Measurements from ENCODE around the gene GPRC5B. TPM values are rescaled to one million over a fixed set of nuclear protein-coding genes. Genes with fewer than 3 reads are reported as not detected.

Gene GPRC5B
- total and polyA plus RNA-seq, 2 of the 8 experiments (the other 6 are each of a cell fraction or from before 2014, with no cell fraction given): 106 to 160 TPM

- TF ChIP-seq KDM1A (IDR thresholded peaks at IDR 0.05; ENCODE audit: borderline replicate concordance, low read length): no peak
- TF ChIP-seq ASH2L (IDR thresholded peaks at IDR 0.05; ENCODE audit: low read length): peak; percentile 59
- no peak for TF ChIP-seq SRF (IDR thresholded peaks at IDR 0.05; ENCODE audit: low read depth, low read length)
- no peak for TF ChIP-seq BACH1 (IDR thresholded peaks at IDR 0.05; ENCODE audit: low read length)
- no peak for TF ChIP-seq SP2 (IDR thresholded peaks at IDR 0.05; ENCODE audit: low read length)
- TF ChIP-seq RAD21 (IDR thresholded peaks at IDR 0.05 in 1 of 2, conservative IDR thresholded peaks at IDR 0.05 in 1 of 2; ENCODE audit: low read depth in 2 of 2, low read length in 2 of 2): no peak; a peak in 1 of 4 replicates
- peak; percentile 50 to 66; a peak in 2 of 3 replicates for TF ChIP-seq POLR2A (IDR thresholded peaks at IDR 0.05; ENCODE audit: control extremely low read depth in 1 of 2, low read depth in 2 of 2, low read length in 2 of 2)
- peak in 1 of 2 experiments; percentile 23; a peak in 1 of 3 replicates for TF ChIP-seq EP300 (IDR thresholded peaks at IDR 0.05; ENCODE audit: borderline replicate concordance in 1 of 2, low read depth in 2 of 2, low read length in 2 of 2)
- no peak for TF ChIP-seq RXRA (IDR thresholded peaks at IDR 0.05; ENCODE audit: insufficient read depth, low read depth, low read length)
- no peak for TF ChIP-seq CBX8 (IDR thresholded peaks at IDR 0.05; ENCODE audit: borderline replicate concordance, low read depth, low read length)
- no peak for TF ChIP-seq CHD7 (IDR thresholded peaks at IDR 0.05; ENCODE audit: insufficient replicate concordance, low read length)
- no peak for TF ChIP-seq EGR1 (IDR thresholded peaks at IDR 0.05; ENCODE audit: borderline replicate concordance, low read depth, low read length)
Observed at GRCh38 chr16:19861811-19862327, 22.8 kb downstream of the GPRC5B start (continued).
